H9 (cell line): Measurements from ENCODE around the gene PTPA. TPM values are rescaled to one million over a fixed set of nuclear protein-coding genes. Genes with fewer than 3 reads are reported as not detected.

Experiments
- DNase-seq: peaks from one replicate; pipeline ENCODE4 v3.0.0-alpha.2; 2017
- H2AFZ ChIP-seq: one replicate; pipeline ENCODE4 v1.6.1; 2013; ENCODE audit warnings: mild to moderate bottlenecking, low read length, control low read depth, moderate library complexity
- H2AK5ac ChIP-seq: 2 replicates; pipeline ENCODE4 v1.6.1; 2013; ENCODE audit warnings: low read length, control low read depth, mixed read lengths; ENCODE audit not compliant: insufficient read length
- H2BK120ac ChIP-seq: one replicate; pipeline ENCODE4 v1.6.1; 2013; ENCODE audit warnings: low read depth, mild to moderate bottlenecking, low read length, control low read depth, inconsistent platforms; ENCODE audit not compliant: poor library complexity, severe bottlenecking
- H2BK12ac ChIP-seq: 2 replicates; pipeline ENCODE4 v1.6.1; 2013; ENCODE audit warnings: low read length, control low read depth, mixed read lengths, low read depth; ENCODE audit not compliant: insufficient read length
- H2BK15ac ChIP-seq: 2 replicates; pipeline ENCODE4 v1.6.1; 2013; ENCODE audit warnings: low read depth, low read length, control low read depth
- H2BK20ac ChIP-seq: one replicate; pipeline ENCODE4 v1.6.1; 2013; ENCODE audit warnings: low read depth, mild to moderate bottlenecking, low read length, control low read depth, inconsistent platforms; ENCODE audit not compliant: poor library complexity, severe bottlenecking
- H2BK5ac ChIP-seq: 2 replicates; pipeline ENCODE4 v1.6.1; 2013; ENCODE audit warnings: low read length, control low read depth, mixed read lengths; ENCODE audit not compliant: insufficient read length
- H3K14ac ChIP-seq: 2 replicates; pipeline ENCODE4 v1.6.1; 2013; ENCODE audit warnings: low read length, control low read depth; ENCODE audit not compliant: insufficient read depth
- H3K18ac ChIP-seq: 2 replicates; pipeline ENCODE4 v1.6.1; 2013; ENCODE audit warnings: low read depth, mild to moderate bottlenecking, mixed read lengths, low read length, control low read depth; ENCODE audit not compliant: insufficient read length
- H3K23ac ChIP-seq: 2 replicates; pipeline ENCODE4 v1.6.1; 2013; ENCODE audit warnings: low read length, control low read depth, mixed read lengths, low read depth; ENCODE audit not compliant: insufficient read length
- H3K23me2 ChIP-seq: 2 replicates; pipeline ENCODE4 v1.6.1; 2013; ENCODE audit warnings: low read depth, mild to moderate bottlenecking, mixed read lengths, low read length, control low read depth; ENCODE audit not compliant: insufficient read length, poor library complexity, severe bottlenecking
- H3K27ac ChIP-seq: 2 replicates; pipeline ENCODE4 v1.5.1; 2013; ENCODE audit warnings: low read length, control low read depth, mixed read lengths, low read depth; ENCODE audit not compliant: insufficient read length
- H3K27me3 ChIP-seq: 2 replicates; pipeline ENCODE4 v1.6.1; 2013; ENCODE audit warnings: low read length, control low read depth, inconsistent platforms; ENCODE audit not compliant: insufficient read depth
- H3K4ac ChIP-seq: 2 replicates; pipeline ENCODE4 v1.6.1; 2013; ENCODE audit warnings: low read depth, mild to moderate bottlenecking, control low read depth, inconsistent platforms, low read length, moderate library complexity
- H3K4me1 ChIP-seq: 2 replicates; pipeline ENCODE4 v1.6.1; 2013; ENCODE audit warnings: low read length, control low read depth, inconsistent platforms; ENCODE audit not compliant: insufficient read depth
- H3K4me2 ChIP-seq: 2 replicates; pipeline ENCODE4 v1.6.1; 2013; ENCODE audit warnings: low read length, control low read depth, mixed read lengths; ENCODE audit not compliant: insufficient read length, insufficient read depth
- H3K56ac ChIP-seq: 2 replicates; pipeline ENCODE4 v1.6.1; 2013; ENCODE audit warnings: low read depth, mild to moderate bottlenecking, mixed read lengths, low read length, control low read depth; ENCODE audit not compliant: insufficient read length
- H3K79me1 ChIP-seq: 2 replicates; pipeline ENCODE4 v1.6.1; 2013; ENCODE audit warnings: low read depth, mild to moderate bottlenecking, moderate library complexity, low read length, control low read depth, inconsistent platforms; ENCODE audit not compliant: insufficient read depth, poor library complexity, severe bottlenecking
- H3K79me2 ChIP-seq: 2 replicates; pipeline ENCODE4 v1.6.1; 2013; ENCODE audit warnings: low read length, control low read depth, inconsistent platforms; ENCODE audit not compliant: insufficient read depth
- H3K9ac ChIP-seq: 2 replicates; pipeline ENCODE4 v1.6.1; 2013; ENCODE audit warnings: low read length, control low read depth, mixed read lengths; ENCODE audit not compliant: insufficient read length; ENCODE audit errors: extremely low read depth
- H3K9me3 ChIP-seq: one replicate; pipeline ENCODE4 v1.6.1; 2013; ENCODE audit warnings: low read depth, low read length, inconsistent platforms; ENCODE audit not compliant: control insufficient read depth
- H3T11ph ChIP-seq: one replicate; pipeline ENCODE4 v1.6.1; 2013; ENCODE audit warnings: mild to moderate bottlenecking, low read length, control low read depth, inconsistent platforms
- H4K20me1 ChIP-seq: one replicate; pipeline ENCODE4 v1.6.1; 2013; ENCODE audit not compliant: control insufficient read depth, insufficient read length, insufficient read depth
- H4K5ac ChIP-seq: 2 replicates; pipeline ENCODE4 v1.6.1; 2013; ENCODE audit warnings: low read depth, mild to moderate bottlenecking, mixed read lengths, low read length, control low read depth; ENCODE audit not compliant: insufficient read length
- H4K8ac ChIP-seq: replicated peaks from 2 replicates; pipeline ENCODE4 v1.6.1; 2013; ENCODE audit warnings: low read length, control low read depth, mixed read lengths, low read depth; ENCODE audit not compliant: insufficient read length
- H4K91ac ChIP-seq: 2 replicates; pipeline ENCODE4 v1.6.1; 2013; ENCODE audit warnings: low read depth, mild to moderate bottlenecking, moderate library complexity, mixed read lengths, low read length, control low read depth; ENCODE audit not compliant: insufficient read length
- H3K27ac Mint-ChIP-seq, 3 experiments: 2 replicates in 2 of 3; 3 replicates in 1 of 3; pipeline ENCODE4 v1.8.0; 2020 to 2021; ENCODE audit warnings: mixed read lengths in 3 of 3, mild to moderate bottlenecking in 1 of 3, moderate library complexity in 1 of 3
- H3K27me3 Mint-ChIP-seq: 2 replicates; pipeline ENCODE4 v1.8.0; 2021; ENCODE audit warnings: low read depth, mild to moderate bottlenecking, moderate library complexity, mixed read lengths
- H3K36me3 Mint-ChIP-seq, 3 experiments: 2 replicates in 2 of 3; 3 replicates in 1 of 3; pipeline ENCODE4 v1.8.0; 2020 to 2021; ENCODE audit warnings: low read depth in 3 of 3, mixed read lengths in 3 of 3; ENCODE audit not compliant: insufficient read depth in 1 of 3
- H3K4me1 Mint-ChIP-seq, 2 experiments: 2 replicates each; pipeline ENCODE4 v1.8.0; 2020; ENCODE audit warnings: mixed read lengths in 2 of 2
- H3K4me3 Mint-ChIP-seq, 2 experiments: 2 replicates in 1 of 2; 3 replicates in 1 of 2; pipeline ENCODE4 v1.8.0; 2020 to 2021; ENCODE audit warnings: mild to moderate bottlenecking in 2 of 2, mixed read lengths in 2 of 2, moderate library complexity in 1 of 2
- H3K9me3 Mint-ChIP-seq, 2 experiments: 2 replicates in 1 of 2; 3 replicates in 1 of 2; pipeline ENCODE4 v1.8.0; 2020; ENCODE audit warnings: mild to moderate bottlenecking in 2 of 2, mixed read lengths in 2 of 2, moderate library complexity in 1 of 2
- CTCF ChIP-seq: fragments of 200-600 bp; sonication (generic); conservative IDR thresholded peaks from 3 replicates; pipeline ENCODE4 v1.8.0; 2021; ENCODE audit warnings: antibody characterized with exemption, mild to moderate bottlenecking
- WGBS: extraction: QIAGEN DNeasy Blood & Tissue Kit; methylation state at CpG from one replicate; pipeline ENCODE4 v1.1.7; 2013; ENCODE audit warnings: missing lambda C conversion rate, low lambda C conversion rate, mixed read lengths; ENCODE audit not compliant: insufficient read length; ENCODE audit errors: extremely low coverage; 5-methylcytosine and 5-hydroxymethylcytosine counted together
- total RNA-seq: library from RNA; stranded (reverse); gene quantifications from 2 replicates; pipeline ENCODE4 v1.2.1, GENCODE V29; 2021

The PTPA gene
- total RNA-seq, 1 experiment from 2014 or later = 145 TPM

GRCh38 chr9:129182625-129183494, 71.6 kb downstream of the PTPA start:
- Histone ChIP-seq H3K18ac (no peak overlapping the region), H2BK120ac (no peak overlapping the region), H2BK5ac (no peak overlapping the region), H2BK15ac (no peak overlapping the region), H4K5ac (no peak overlapping the region), H3K27me3 (peaks cover 45% of the 10 kb centered on the region), H4K8ac (no peak overlapping the region), H2BK20ac (no peak overlapping the region), H3K14ac (no peak overlapping the region), H3K4ac (no peak overlapping the region), H4K20me1 (no peaks in the 10 kb centered on the region), H3K4me1 (no peaks in the 10 kb centered on the region), H2AK5ac (no peak overlapping the region), H3T11ph (no peak overlapping the region), H3K23ac (no peak overlapping the region), H3K9ac (no peak overlapping the region), H2BK12ac (no peak overlapping the region), H3K79me1 (no peaks in the 10 kb centered on the region), H3K23me2 (no peaks in the 10 kb centered on the region), H3K9me3 (no peaks in the 10 kb centered on the region), H2AFZ (no peak overlapping the region), H3K79me2 (no peaks in the 10 kb centered on the region), H3K27ac (no peak overlapping the region), H3K56ac (no peak overlapping the region), H4K91ac (no peak overlapping the region), H3K4me2 (no peak overlapping the region)
- peak; percentile 85 for DNase-seq
- H3K36me3 Mint-ChIP-seq = no peaks in the 10 kb centered on the region; a peak in 1 of 7 replicates
- peaks cover 17 to 24% of the 10 kb centered on the region in 2 experiments for H3K4me1 Mint-ChIP-seq
- peak; percentile 81 for TF ChIP-seq CTCF
- no CpG with 5 or more reads among the region's 20 CpGs for WGBS
- no peak overlapping the region for H3K27ac Mint-ChIP-seq
- H3K27me3 Mint-ChIP-seq = peaks cover 93% of the 10 kb centered on the region
- H3K9me3 Mint-ChIP-seq = peaks cover 3% of the 10 kb centered on the region in 2 experiments; a peak in 2 of 5 replicates
- 0 out of 5 replicates have a peak overlapping the region, but pooled peaks of 1 of the 2 experiments have one; percentile 9 for H3K4me3 Mint-ChIP-seq
